Measurements from ENCODE around the gene PRKAG2.

The PRKAG2 gene

DNA sequence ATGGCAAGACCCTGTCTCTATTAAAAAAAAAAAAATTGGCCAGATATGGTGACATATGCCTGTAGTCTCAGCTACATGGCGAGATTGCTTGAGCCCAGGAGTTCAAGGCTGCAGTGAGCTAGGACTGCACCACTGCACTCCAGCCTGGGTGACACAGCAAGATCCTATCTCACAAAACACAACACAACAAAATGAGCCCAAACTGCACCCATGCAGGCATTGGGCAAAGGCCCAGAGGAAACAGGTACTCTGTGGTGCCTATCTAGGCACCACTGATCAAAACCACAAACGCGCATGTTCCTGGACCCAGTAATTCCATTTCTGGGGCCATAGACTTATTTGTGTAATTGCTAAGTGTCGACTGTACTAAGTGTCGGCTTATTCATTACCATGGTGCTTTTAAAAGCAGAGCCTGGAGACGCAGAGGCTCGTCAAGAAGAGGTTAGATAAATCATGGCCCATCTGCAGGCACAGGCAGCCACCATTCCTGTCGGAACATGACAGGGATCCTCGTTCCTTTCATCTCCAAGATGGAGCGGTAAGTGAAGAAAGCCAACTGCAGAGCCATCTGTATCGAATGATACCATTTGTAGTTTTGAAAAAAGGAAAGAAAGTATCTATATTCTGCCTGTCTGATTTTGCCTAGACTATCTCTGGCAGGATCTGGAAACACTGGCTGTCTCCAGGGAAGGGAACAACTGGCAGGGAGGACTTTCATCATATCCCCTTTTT lies 196.9 kb downstream of the PRKAG2 start:
- no peaks in the 10 kb centered on the region for H3K9me3 ChIP-seq (ENCODE audit: insufficient read depth, low read length)
- H3F3A ChIP-seq (ENCODE audit: insufficient read depth), result no peaks in the 10 kb centered on the region
- no peaks in the 10 kb centered on the region for H4K20me1 ChIP-seq (ENCODE audit: low read depth, low read length)
- H3K4me3 ChIP-seq (ENCODE audit: insufficient read depth, low read length, poor library complexity, severe bottlenecking), result no peak overlapping the region
- no peaks in the 10 kb centered on the region for H3K36me3 ChIP-seq (ENCODE audit: low read length)
- TF ChIP-seq EZH2phosphoT487 (conservative IDR thresholded peaks at IDR 0.05; ENCODE audit: low read length) (no peak), CTCF (IDR thresholded peaks at IDR 0.05; ENCODE audit: insufficient read depth, low read length, poor library complexity, severe bottlenecking) (no peak)
- H3K79me2 ChIP-seq (ENCODE audit: insufficient read depth, low read length), result no peaks in the 10 kb centered on the region
- no peak overlapping the region for H2AFZ ChIP-seq (ENCODE audit: low read depth, low read length, severe bottlenecking)
- no peaks in the 10 kb centered on the region for H3K27me3 ChIP-seq (ENCODE audit: low read length)
- no peak overlapping the region for H3K9ac ChIP-seq (ENCODE audit: low read length)
- no peak overlapping the region for H3K4me2 ChIP-seq (ENCODE audit: low read depth, low read length, poor library complexity, severe bottlenecking)
- H3K9me2 ChIP-seq (replicated peaks; ENCODE audit: insufficient read depth, low read length), result no peaks in the 10 kb centered on the region
- H3K27ac ChIP-seq (ENCODE audit: low read depth, low read length), result no peak overlapping the region

DNA sequence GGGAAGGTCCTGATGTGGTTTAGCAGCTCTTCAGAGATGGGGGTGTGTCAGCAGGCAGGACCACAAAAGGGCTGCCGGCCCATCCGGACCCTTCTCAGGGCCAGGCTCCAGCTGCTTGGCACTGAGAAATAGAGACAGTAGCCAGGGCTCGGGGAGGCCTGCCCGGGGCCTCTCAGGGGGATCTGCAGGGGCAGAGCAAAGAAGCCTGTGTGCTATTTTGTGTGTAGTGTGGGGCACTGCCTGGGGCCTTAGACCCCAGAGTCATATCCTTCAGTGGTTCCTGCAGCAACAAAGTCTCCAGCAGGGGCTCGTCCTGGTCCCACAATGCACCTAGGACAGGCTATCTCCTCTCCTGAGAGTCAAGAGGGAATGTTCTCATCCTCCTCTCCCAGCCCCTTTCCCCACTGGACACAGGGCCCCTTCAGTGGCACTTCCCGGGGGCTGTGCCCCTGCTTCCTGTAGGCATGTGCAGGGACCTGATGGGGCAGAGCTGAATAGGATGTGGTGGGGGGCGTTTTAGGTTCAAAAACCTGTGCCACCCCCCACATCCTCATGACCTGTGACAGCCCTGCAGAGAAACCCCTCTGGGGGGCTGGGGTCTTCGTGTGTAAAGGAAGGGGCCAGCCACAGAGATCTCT lies 197.7 kb downstream of the PRKAG2 start:
- TF ChIP-seq EZH2phosphoT487 (conservative IDR thresholded peaks at IDR 0.05; ENCODE audit: low read length), result no peak
- TF ChIP-seq CTCF (IDR thresholded peaks at IDR 0.05; ENCODE audit: insufficient read depth, low read length, poor library complexity, severe bottlenecking), result no peak
- Histone ChIP-seq H3F3A (ENCODE audit: insufficient read depth) (no peaks in the 10 kb centered on the region), H3K4me3 (ENCODE audit: insufficient read depth, low read length, poor library complexity, severe bottlenecking) (no peak overlapping the region), H4K20me1 (ENCODE audit: low read depth, low read length) (no peaks in the 10 kb centered on the region), H2AFZ (ENCODE audit: low read depth, low read length, severe bottlenecking) (no peak overlapping the region), H3K9me3 (ENCODE audit: insufficient read depth, low read length) (no peaks in the 10 kb centered on the region), H3K9me2 (replicated peaks; ENCODE audit: insufficient read depth, low read length) (no peaks in the 10 kb centered on the region), H3K27ac (ENCODE audit: low read depth, low read length) (no peak overlapping the region), H3K79me2 (ENCODE audit: insufficient read depth, low read length) (no peaks in the 10 kb centered on the region), H3K9ac (ENCODE audit: low read length) (no peak overlapping the region), H3K4me2 (ENCODE audit: low read depth, low read length, poor library complexity, severe bottlenecking) (no peak overlapping the region), H3K27me3 (ENCODE audit: low read length) (no peaks in the 10 kb centered on the region), H3K36me3 (ENCODE audit: low read length) (no peaks in the 10 kb centered on the region)

DNA sequence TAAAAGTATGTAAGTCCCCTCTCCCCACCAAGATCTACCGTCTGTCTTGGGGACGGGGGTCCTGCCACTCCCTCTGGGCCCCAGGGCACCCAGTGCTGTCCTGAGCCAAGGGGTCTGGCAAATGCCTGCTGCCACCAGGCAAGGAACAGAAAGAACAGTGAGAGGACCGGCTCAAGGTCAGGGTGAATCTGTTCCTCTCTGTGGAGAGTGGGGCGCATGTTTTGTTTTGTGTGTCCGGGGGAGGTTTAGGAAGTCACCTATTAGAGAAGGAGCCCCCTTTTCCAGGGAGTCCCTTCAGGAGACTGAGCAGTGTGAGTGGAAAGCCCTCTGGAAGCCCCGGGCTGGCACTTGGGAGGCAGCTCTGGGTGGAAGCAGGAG lies 198.7 kb downstream of the PRKAG2 start:
- no peaks in the 10 kb centered on the region for H3K9me2 ChIP-seq (replicated peaks; ENCODE audit: insufficient read depth, low read length)
- no peaks in the 10 kb centered on the region for H3K36me3 ChIP-seq (ENCODE audit: low read length)
- H3K9ac ChIP-seq (ENCODE audit: low read length), result no peak overlapping the region
- H3F3A ChIP-seq (ENCODE audit: insufficient read depth), result no peaks in the 10 kb centered on the region
- no peaks in the 10 kb centered on the region for H3K79me2 ChIP-seq (ENCODE audit: insufficient read depth, low read length)
- no peaks in the 10 kb centered on the region for H3K9me3 ChIP-seq (ENCODE audit: insufficient read depth, low read length)
- H3K27ac ChIP-seq (ENCODE audit: low read depth, low read length), result no peak overlapping the region
- H3K4me2 ChIP-seq (ENCODE audit: low read depth, low read length, poor library complexity, severe bottlenecking), result no peak overlapping the region
- no peaks in the 10 kb centered on the region for H3K27me3 ChIP-seq (ENCODE audit: low read length)
- TF ChIP-seq EZH2phosphoT487 (conservative IDR thresholded peaks at IDR 0.05; ENCODE audit: low read length), result no peak
- no peak for TF ChIP-seq CTCF (IDR thresholded peaks at IDR 0.05; ENCODE audit: insufficient read depth, low read length, poor library complexity, severe bottlenecking)
- H2AFZ ChIP-seq (ENCODE audit: low read depth, low read length, severe bottlenecking), result no peak overlapping the region
- no peaks in the 10 kb centered on the region for H4K20me1 ChIP-seq (ENCODE audit: low read depth, low read length)
- H3K4me3 ChIP-seq (ENCODE audit: insufficient read depth, low read length, poor library complexity, severe bottlenecking), result no peak overlapping the region
